ENCODE measurements around the gene GARIN5A.

GRCh38 chr19:50419580-50420035 is 57.0 kb downstream of the GARIN5A start:
- TF ChIP-seq CTCF (IDR thresholded peaks at IDR 0.05; ENCODE audit: poor library complexity) = no peak
- TF ChIP-seq EZH2 (IDR thresholded peaks at IDR 0.05; ENCODE audit: borderline replicate concordance) = no peak

Measured in hepatocyte (in vitro differentiated cells).